T47D (cell line): ENCODE measurements around the gene SHROOM3.

ENCODE experiments used
- DNase-seq, 2 experiments: peaks; one replicate each; pipeline versions ENCODE4 v3.0.0 to v3.0.0-alpha.2; 2011 to 2012; ENCODE audit warnings: low read depth in 1 of 2, low spot score in 1 of 2
- JUND ChIP-seq: IDR thresholded peaks from 2 replicates; pipeline ENCODE4 v1.6.1; 2012; ENCODE audit warnings: low read depth
- in situ Hi-C: cut with HindIII; loops from 2 replicates; pipeline ENCODE4 v1.10.0; 2016; ENCODE audit warnings: low sequenced_read_pairs, low pct_unique_long_range_greater_than_20kb

Gene SHROOM3

GRCh38 chr4:76780781-76781697 is 346.0 kb downstream of the SHROOM3 start:
- DNase-seq, result no peak

GRCh38 chr4:76781698-76782595 is 346.9 kb downstream of the SHROOM3 start:
- DNase-seq, result peak in 1 of 2 experiments; percentile 86
- in situ Hi-C loops, result no loop called here
- TF ChIP-seq JUND, result no peak

More at GRCh38 chr4:76780781-76781697, 346.0 kb downstream of the SHROOM3 start:
- in situ Hi-C loops, result no loop called here
- TF ChIP-seq JUND, result no peak

- TF ChIP-seq JUND, result no peak
- DNase-seq, result peak in 1 of 2 experiments; percentile 66
- in situ Hi-C loops, result no loop called here
These were observed 347.8 kb downstream of the SHROOM3 start for GRCh38 chr4:76782837-76783236.

- no peak for TF ChIP-seq JUND
- in situ Hi-C loops, result no loop called here
- no peak for DNase-seq
These were observed 348.8 kb downstream of the SHROOM3 start for GRCh38 chr4:76783836-76784235.

- in situ Hi-C loops, result no loop called here
- no peak for DNase-seq
- no peak for TF ChIP-seq JUND
These were observed 349.2 kb downstream of the SHROOM3 start for GRCh38 chr4:76784237-76784636.

GRCh38 chr4:76787898-76788297 is 352.9 kb downstream of the SHROOM3 start:
- TF ChIP-seq JUND, result no peak
- in situ Hi-C loops, result no loop called here
- DNase-seq, result no peak

GRCh38 chr4:76790377-76790776 is 355.3 kb downstream of the SHROOM3 start:
- in situ Hi-C loops, result no loop called here
- no peak for TF ChIP-seq JUND
- DNase-seq, result no peak

- DNase-seq, result no peak
- TF ChIP-seq JUND, result no peak
- in situ Hi-C loops, result no loop called here
These were observed 356.4 kb downstream of the SHROOM3 start for GRCh38 chr4:76791479-76791878.

- no peak for TF ChIP-seq JUND
- in situ Hi-C loops, result no loop called here
- no peak for DNase-seq
These were observed 357.4 kb downstream of the SHROOM3 start for GRCh38 chr4:76792418-76792817.

GRCh38 chr4:76795243-76795642 is 360.2 kb downstream of the SHROOM3 start:
- no peak for DNase-seq
- in situ Hi-C loops, result no loop called here
- TF ChIP-seq JUND, result no peak

GRCh38 chr4:76799140-76799539 is 364.1 kb downstream of the SHROOM3 start:
- no peak for TF ChIP-seq JUND
- in situ Hi-C loops, result no loop called here
- DNase-seq, result no peak

GRCh38 chr4:76799718-76800117 is 364.7 kb downstream of the SHROOM3 start:
- no peak for DNase-seq
- in situ Hi-C loops, result no loop called here
- TF ChIP-seq JUND, result no peak

GRCh38 chr4:76800902-76801301 is 365.9 kb downstream of the SHROOM3 start:
- in situ Hi-C loops, result no loop called here
- TF ChIP-seq JUND, result no peak
- DNase-seq, result no peak
